Colonic mucosa (tissue), 4 donors: Measurements from ENCODE around the gene GUCY1B1. TPM values are rescaled to one million over a fixed set of nuclear protein-coding genes. Genes with fewer than 3 reads are reported as not detected.

Experiments used
- DNase-seq: peaks from one replicate; pipeline ENCODE4 v3.0.0-alpha.2; 2020
- H3K27ac ChIP-seq: fragments of 200-600 bp; one replicate; pipeline ENCODE4 v1.8.0; 2021
- H3K27me3 ChIP-seq: fragments of 200-600 bp; one replicate; pipeline ENCODE4 v1.8.0; 2021
- H3K36me3 ChIP-seq: fragments of 200-600 bp; one replicate; pipeline ENCODE4 v1.8.0; 2021
- H3K4me1 ChIP-seq: fragments of 200-600 bp; one replicate; pipeline ENCODE4 v1.8.0; 2021; ENCODE audit warnings: mild to moderate bottlenecking
- H3K4me3 ChIP-seq: fragments of 200-600 bp; one replicate; pipeline ENCODE4 v1.8.0; 2021
- H3K9ac ChIP-seq, 2 donors: one replicate each; pipeline ENCODE4 v1.7.0; 2013; ENCODE audit warnings: control low read depth in 2 of 2, low read depth in 2 of 2, low read length in 2 of 2
- H3K9me3 ChIP-seq: fragments of 200-600 bp; one replicate; pipeline ENCODE4 v1.8.0; 2021
- intact Hi-C: fragments of 100-400 bp; cut with DNase I; formaldehyde crosslinking; loops from one replicate; pipeline ENCODE4 v1.14.1; 2022
- total RNA-seq, 2 donors: library from RNA; stranded (reverse); fragmentation: NEBNext Ultra II Directional in 1 of 2; extraction: Animal tissue kit (Norgen Biotek cat#: 25700) in 1 of 2; gene quantifications; one replicate each; pipeline ENCODE4 v1.2.1, GENCODE V29; 2021
- TF ChIP-seq, protein P1 (sequence below): fragments of 200-600 bp; IDR thresholded peaks from one replicate; pipeline ENCODE4 v1.8.0; 2022; ENCODE audit warnings: antibody characterized with exemption, mild to moderate bottlenecking
- donor health status: healthy.
- donor health status: DM: no; HTN: no; CAD: no.
- donor health status: DM: no; HTN: no; CAD: no.

Gene GUCY1B1
- total RNA-seq, 2 donors from 2014 or later, result 1.2 to 5.8 TPM

DNA sequence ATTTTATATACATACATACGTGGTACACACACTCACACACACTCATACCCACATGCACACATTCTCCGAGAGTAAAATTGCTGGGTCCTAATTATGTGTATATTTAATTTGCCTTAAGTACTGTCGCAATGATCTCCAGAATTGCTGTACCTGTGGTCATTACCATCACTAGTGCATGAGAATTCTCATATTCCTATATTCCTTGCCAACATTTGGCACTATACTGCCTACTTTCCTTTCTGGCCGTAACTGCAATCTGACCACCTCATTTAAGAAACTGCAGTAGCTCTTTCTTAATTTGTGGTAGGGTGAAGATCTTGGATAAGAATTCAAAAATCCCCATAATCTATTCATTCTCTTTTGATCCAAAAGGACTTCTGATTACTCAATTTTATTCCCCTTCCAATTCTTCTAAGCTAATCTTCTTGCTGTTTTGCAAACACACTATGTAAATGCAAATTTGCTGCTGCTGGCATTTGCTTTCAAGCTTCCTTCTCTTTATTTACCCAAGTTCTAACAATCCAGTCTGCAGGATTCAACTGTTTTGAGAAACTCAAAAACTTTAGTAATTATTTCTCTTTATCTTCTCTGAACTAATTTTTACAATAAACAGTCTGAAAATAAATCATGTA, 62.2 kb downstream of the GUCY1B1 start:
- intact Hi-C loops, result no loop called here
- no peaks in the 10 kb centered on the region for H3K27me3 ChIP-seq
- H3K4me3 ChIP-seq, result no peak overlapping the region
- no peaks in the 10 kb centered on the region for H3K36me3 ChIP-seq
- no peak overlapping the region for H3K9ac ChIP-seq
- no peaks in the 10 kb centered on the region for H3K4me1 ChIP-seq
- TF ChIP-seq, protein P1, sequence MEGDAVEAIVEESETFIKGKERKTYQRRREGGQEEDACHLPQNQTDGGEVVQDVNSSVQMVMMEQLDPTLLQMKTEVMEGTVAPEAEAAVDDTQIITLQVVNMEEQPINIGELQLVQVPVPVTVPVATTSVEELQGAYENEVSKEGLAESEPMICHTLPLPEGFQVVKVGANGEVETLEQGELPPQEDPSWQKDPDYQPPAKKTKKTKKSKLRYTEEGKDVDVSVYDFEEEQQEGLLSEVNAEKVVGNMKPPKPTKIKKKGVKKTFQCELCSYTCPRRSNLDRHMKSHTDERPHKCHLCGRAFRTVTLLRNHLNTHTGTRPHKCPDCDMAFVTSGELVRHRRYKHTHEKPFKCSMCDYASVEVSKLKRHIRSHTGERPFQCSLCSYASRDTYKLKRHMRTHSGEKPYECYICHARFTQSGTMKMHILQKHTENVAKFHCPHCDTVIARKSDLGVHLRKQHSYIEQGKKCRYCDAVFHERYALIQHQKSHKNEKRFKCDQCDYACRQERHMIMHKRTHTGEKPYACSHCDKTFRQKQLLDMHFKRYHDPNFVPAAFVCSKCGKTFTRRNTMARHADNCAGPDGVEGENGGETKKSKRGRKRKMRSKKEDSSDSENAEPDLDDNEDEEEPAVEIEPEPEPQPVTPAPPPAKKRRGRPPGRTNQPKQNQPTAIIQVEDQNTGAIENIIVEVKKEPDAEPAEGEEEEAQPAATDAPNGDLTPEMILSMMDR, result no peak
- no peak overlapping the region for H3K27ac ChIP-seq
- no peaks in the 10 kb centered on the region for H3K9me3 ChIP-seq
- DNase-seq, result no peak

DNA sequence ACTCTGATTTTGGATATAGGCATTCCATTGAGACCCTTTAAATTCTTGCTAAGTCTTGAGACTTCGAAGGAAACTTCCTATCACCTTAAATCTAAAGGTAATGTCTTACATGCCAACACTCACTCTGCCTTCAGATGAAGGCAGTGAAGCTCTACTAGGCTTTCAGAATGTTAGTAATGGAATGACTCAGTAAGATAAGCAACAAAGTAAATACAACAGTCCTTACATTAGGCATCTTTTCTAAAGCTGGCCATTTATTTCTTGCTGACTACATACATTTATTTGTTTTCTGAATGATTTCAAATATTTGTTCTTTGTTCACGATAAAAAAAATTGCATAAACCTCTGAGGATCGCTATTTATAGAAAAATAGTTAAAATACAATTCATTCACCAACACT, 63.8 kb downstream of the GUCY1B1 start:
- H3K4me1 ChIP-seq, result no peaks in the 10 kb centered on the region
- H3K36me3 ChIP-seq, result no peaks in the 10 kb centered on the region
- no peak overlapping the region for H3K27ac ChIP-seq
- TF ChIP-seq, protein P1, result no peak
- DNase-seq, result no peak
- H3K4me3 ChIP-seq, result no peak overlapping the region
- no peak overlapping the region for H3K9ac ChIP-seq
- no peaks in the 10 kb centered on the region for H3K27me3 ChIP-seq
- intact Hi-C loops, result no loop called here
- no peaks in the 10 kb centered on the region for H3K9me3 ChIP-seq

DNA sequence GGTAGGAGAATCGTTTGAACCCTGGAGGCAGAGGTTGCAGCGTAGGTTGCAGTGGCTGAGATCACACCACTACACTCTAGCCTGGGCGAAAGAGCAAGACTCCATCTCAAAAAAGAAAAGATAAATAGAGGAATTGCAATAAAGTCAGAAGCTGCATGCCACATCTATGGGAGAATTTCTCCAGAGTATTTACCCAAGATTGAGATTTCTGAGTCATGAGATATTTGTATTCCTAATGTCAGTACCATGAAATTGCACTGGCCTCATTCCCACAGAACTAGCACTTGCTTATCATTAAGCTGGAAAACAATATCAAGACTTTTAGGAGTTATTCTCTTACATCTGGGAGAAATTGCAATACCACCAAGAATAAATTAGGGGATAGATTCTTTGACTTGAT, 69.8 kb downstream of the GUCY1B1 start:
- Histone ChIP-seq H3K9ac (no peak overlapping the region), H3K27me3 (no peaks in the 10 kb centered on the region)
- intact Hi-C loops, result no loop called here

DNA sequence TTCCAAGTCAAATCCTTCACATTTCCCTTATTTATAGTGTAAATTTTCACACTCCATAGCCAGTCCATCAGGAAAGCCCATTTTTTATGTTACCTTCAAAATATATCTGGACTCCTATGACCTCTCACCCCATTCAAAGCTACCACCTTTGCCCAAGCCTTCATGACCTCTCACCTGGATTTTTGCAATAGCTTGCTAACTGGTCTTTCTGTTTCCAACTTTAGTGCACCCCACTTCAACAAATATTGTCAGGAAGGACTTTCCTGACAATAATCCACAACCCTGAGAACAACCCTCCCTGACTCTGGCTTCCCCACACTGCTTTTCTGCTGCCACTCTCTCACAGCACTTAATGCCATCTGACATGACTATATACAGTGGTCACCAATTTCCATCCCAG, 73.8 kb downstream of the GUCY1B1 start:
- H3K27ac ChIP-seq, result no peak overlapping the region
- H3K36me3 ChIP-seq, result no peaks in the 10 kb centered on the region
- TF ChIP-seq, protein P1, result no peak
- H3K9me3 ChIP-seq, result no peaks in the 10 kb centered on the region
- H3K4me3 ChIP-seq, result no peak overlapping the region
- intact Hi-C loops, result no loop called here
- no peaks in the 10 kb centered on the region for H3K4me1 ChIP-seq
- no peak for DNase-seq
- H3K9ac ChIP-seq, result no peak overlapping the region
- H3K27me3 ChIP-seq, result no peaks in the 10 kb centered on the region

More for the DNA sequence above, 69.8 kb downstream of the GUCY1B1 start:
- no peak for DNase-seq
- Histone ChIP-seq H3K9me3 (no peaks in the 10 kb centered on the region), H3K4me3 (no peak overlapping the region), H3K36me3 (no peaks in the 10 kb centered on the region), H3K4me1 (no peaks in the 10 kb centered on the region), H3K27ac (no peak overlapping the region)
- TF ChIP-seq, protein P1, result no peak

DNA sequence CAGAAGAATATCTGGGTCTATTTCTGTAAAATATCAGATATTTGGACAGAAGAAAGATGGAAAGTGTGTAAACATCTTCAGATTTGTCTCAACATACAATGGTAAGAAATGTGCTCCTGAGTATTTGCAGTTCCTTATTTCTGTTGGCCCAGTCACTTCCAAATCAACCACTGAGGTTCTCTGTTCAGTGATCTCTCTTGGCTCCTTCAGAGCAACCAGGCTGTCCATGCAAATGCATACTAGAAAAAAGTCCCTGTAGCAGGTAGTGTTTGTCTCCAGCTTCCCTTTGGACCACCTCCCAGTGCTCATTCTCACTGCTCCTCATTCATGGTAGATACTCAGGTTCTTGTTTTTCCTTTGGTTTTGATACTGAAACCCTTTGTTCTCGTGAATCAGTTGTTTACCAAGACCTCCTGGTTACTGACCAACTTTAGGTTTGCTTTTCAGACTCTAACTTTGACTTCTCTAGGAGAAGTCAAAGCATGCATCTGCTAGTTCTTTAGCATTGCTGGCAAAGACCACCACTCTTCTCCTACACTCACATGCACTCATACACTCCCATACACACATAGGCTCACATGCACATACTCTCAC, 78.5 kb downstream of the GUCY1B1 start:
- TF ChIP-seq, protein P1, result no peak
- intact Hi-C loops, result no loop called here
- Histone ChIP-seq H3K4me1 (no peaks in the 10 kb centered on the region), H3K9ac (no peak overlapping the region), H3K36me3 (no peaks in the 10 kb centered on the region), H3K27me3 (no peaks in the 10 kb centered on the region), H3K4me3 (no peak overlapping the region), H3K9me3 (no peaks in the 10 kb centered on the region), H3K27ac (no peak overlapping the region)
- no peak for DNase-seq
